ENCODE data around the gene MACROD1. TPM values are rescaled to one million over a fixed set of nuclear protein-coding genes. Genes with fewer than 3 reads are reported as not detected.

MACROD1 gene
- total and polyA plus RNA-seq, 7 donors = 14.2 to 33.9 (median 23.3) TPM

DNA sequence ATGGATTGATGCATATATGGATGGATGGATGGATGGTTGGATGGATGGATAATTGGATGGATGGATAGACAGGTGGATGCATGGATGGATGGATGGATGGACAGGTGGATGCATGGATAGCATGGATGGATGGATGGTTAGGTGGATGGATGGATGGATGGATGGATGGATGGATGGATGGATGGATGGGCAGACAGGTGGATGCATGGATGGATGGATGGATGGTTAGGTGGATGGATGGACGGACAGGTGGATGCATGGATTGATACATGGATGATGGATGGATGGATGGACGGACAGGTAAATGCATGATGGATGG is 52.5 kb downstream of the MACROD1 start:
- TF ChIP-seq CTCF (IDR thresholded peaks at IDR 0.05) (no peak), EP300 (IDR thresholded peaks at IDR 0.05) (no peak), POLR2A (IDR thresholded peaks at IDR 0.05) (no peak), POLR2AphosphoS5 (IDR thresholded peaks at IDR 0.05) (no peak)
- Histone ChIP-seq H3K27me3 (no peaks in the 10 kb centered on the region), H3K36me3 (peaks cover 0 to 19% (median 0%) of the 10 kb centered on the region in 4 donors), H3K4me1 (peaks cover 0 to 8% (median 4%) of the 10 kb centered on the region in 4 donors), H3K9me3 (no peaks in the 10 kb centered on the region), H3K4me3 (no peak overlapping the region), H3K27ac (no peak overlapping the region)
- DNase-seq = no peak
- WGBS, 2 donors = 93 to 96% methylated on average over 2 of the region's 2 CpGs
- intact Hi-C loops (cut with DNase I) = no loop called here

- no peak overlapping the region for H3K4me3 ChIP-seq
- WGBS, 2 donors = 73 to 74% methylated on average over 3 of the region's 3 CpGs
- no peak for TF ChIP-seq POLR2AphosphoS5 (IDR thresholded peaks at IDR 0.05)
- TF ChIP-seq EP300 (IDR thresholded peaks at IDR 0.05) = no peak
- no peak for TF ChIP-seq POLR2A (IDR thresholded peaks at IDR 0.05)
- TF ChIP-seq CTCF (IDR thresholded peaks at IDR 0.05) = no peak
- intact Hi-C loops (cut with DNase I) = no loop called here
- no peaks in the 10 kb centered on the region for H3K9me3 ChIP-seq
- H3K27ac ChIP-seq = no peak overlapping the region
- H3K36me3 ChIP-seq = peaks cover 0 to 16% (median 0%) of the 10 kb centered on the region in 4 donors
- H3K4me1 ChIP-seq = peaks cover 0 to 8% (median 4%) of the 10 kb centered on the region in 4 donors
- no peaks in the 10 kb centered on the region for H3K27me3 ChIP-seq
- DNase-seq = no peak
Measured at GRCh38 chr11:64112771-64113461, 53.0 kb downstream of the MACROD1 start.

GRCh38 chr11:64110465-64111375 is 55.2 kb downstream of the MACROD1 start:
- WGBS, 2 donors = 82 to 85% methylated on average over 21 of the region's 21 CpGs

GRCh38 chr11:64109332-64109731 is 56.6 kb downstream of the MACROD1 start:
- intact Hi-C loops (cut with DNase I) = no loop called here
- Histone ChIP-seq H3K27ac (no peak overlapping the region), H3K4me3 (no peak overlapping the region), H3K4me1 (peaks cover 0 to 16% (median 5%) of the 10 kb centered on the region in 4 donors), H3K9me3 (no peaks in the 10 kb centered on the region), H3K27me3 (no peaks in the 10 kb centered on the region), H3K36me3 (no peaks in the 10 kb centered on the region)
- 89 to 93% methylated on average over 8 of the region's 8 CpGs for WGBS, 2 donors
- TF ChIP-seq EP300 (IDR thresholded peaks at IDR 0.05) (no peak), CTCF (IDR thresholded peaks at IDR 0.05) (no peak), POLR2A (IDR thresholded peaks at IDR 0.05) (no peak), POLR2AphosphoS5 (IDR thresholded peaks at IDR 0.05) (no peak)
- DNase-seq = no peak

More at GRCh38 chr11:64110465-64111375, 55.2 kb downstream of the MACROD1 start:
- DNase-seq = no peak
- H3K27ac ChIP-seq = no peak overlapping the region
- H3K4me3 ChIP-seq = no peak overlapping the region
- H3K4me1 ChIP-seq = peaks cover 0 to 22% (median 8%) of the 10 kb centered on the region in 4 donors
- no peaks in the 10 kb centered on the region for H3K36me3 ChIP-seq
- intact Hi-C loops (cut with DNase I) = no loop called here
- H3K27me3 ChIP-seq = no peaks in the 10 kb centered on the region
- TF ChIP-seq POLR2AphosphoS5 (IDR thresholded peaks at IDR 0.05) = no peak
- no peak for TF ChIP-seq EP300 (IDR thresholded peaks at IDR 0.05)
- TF ChIP-seq CTCF (IDR thresholded peaks at IDR 0.05) = no peak
- TF ChIP-seq POLR2A (IDR thresholded peaks at IDR 0.05) = no peak
- H3K9me3 ChIP-seq = no peaks in the 10 kb centered on the region
